Endothelial cell of umbilical vein (primary cell): Measurements from ENCODE around the gene CDKN1A. TPM values are rescaled to one million over a fixed set of nuclear protein-coding genes. Genes with fewer than 3 reads are reported as not detected.

Source experiments
- BruUV-seq: library from RNA; stranded (reverse); fragments of 400-500 nt; replicated peaks from 2 replicates; lab custom pipeline; 2021; lab: Mats Ljungman, UMichigan
- CTCF ChIA-PET: fragments of 300-600, 350-600 bp; sonication (Branson Sonifier 250); formaldehyde crosslinking; loops from one replicate; lab custom pipeline; 2021; ENCODE audit warnings: antibody characterized with exemption, inconsistent platforms; lab: Charles Lee
- POLR2A ChIA-PET: fragments of 300-600, 350-600 bp; sonication (Branson Sonifier 250); formaldehyde crosslinking; loops from one replicate; lab custom pipeline; 2021; ENCODE audit warnings: antibody characterized with exemption, inconsistent platforms; lab: Charles Lee
- DNase-seq: peaks from one replicate; pipeline ENCODE4 v3.0.0-alpha.2; 2011; ENCODE audit warnings: low read depth, low spot score
- FAIRE-seq: peaks from 2 replicates; lab custom pipeline; 2011; peaks lifted over from hg19 to GRCh38; lab: Jason Lieb, UNC
- H2AFZ ChIP-seq: 2 replicates; pipeline ENCODE4 v1.6.0; 2012; ENCODE audit warnings: low read depth, low read length, control low read depth, inconsistent platforms
- H3K27ac ChIP-seq: 2 replicates; pipeline ENCODE4 v1.5.1; 2011; ENCODE audit warnings: low read depth, mild to moderate bottlenecking, control low read depth, low read length, moderate library complexity; ENCODE audit not compliant: insufficient read depth
- H3K27me3 ChIP-seq, 2 experiments: 2 replicates each; pipeline versions ENCODE4 v1.6.0 to v1.6.1; 2011; ENCODE audit warnings: low read length in 2 of 2, mixed read lengths in 1 of 2; ENCODE audit not compliant: control insufficient read depth in 2 of 2, insufficient read depth in 2 of 2
- H3K36me3 ChIP-seq, 2 experiments: 2 replicates in 1 of 2; 3 replicates in 1 of 2; pipeline ENCODE4 v1.5.1; 2011; ENCODE audit warnings: low read length in 2 of 2, mild to moderate bottlenecking in 1 of 2, moderate library complexity in 1 of 2; ENCODE audit not compliant: control insufficient read depth in 2 of 2, insufficient read depth in 2 of 2; ENCODE audit errors: extremely low read depth in 1 of 2
- H3K4me1 ChIP-seq: 3 replicates; pipeline ENCODE4 v1.5.1; 2011; ENCODE audit warnings: mild to moderate bottlenecking, low read length; ENCODE audit not compliant: control insufficient read depth, insufficient read depth; ENCODE audit errors: extremely low read depth
- H3K4me2 ChIP-seq: 2 replicates; pipeline ENCODE4 v1.6.1; 2011; ENCODE audit warnings: low read length, control low read depth, mixed read lengths; ENCODE audit not compliant: insufficient read depth
- H3K4me3 ChIP-seq, 3 experiments: fragments of 200-600 bp in 1 of 3; sonication (generic), shearing (Covaris generic) in 1 of 3; replicated peaks in 1 of 3; 2 replicates each; pipeline ENCODE4 v1.5.1; 2011 to 2016; ENCODE audit warnings: control low read depth in 3 of 3, low read length in 3 of 3, mild to moderate bottlenecking in 2 of 3, inconsistent platforms in 1 of 3, low read depth in 1 of 3, moderate library complexity in 1 of 3; ENCODE audit not compliant: insufficient read depth in 1 of 3
- H3K79me2 ChIP-seq: 2 replicates; pipeline ENCODE4 v1.6.0; 2012; ENCODE audit warnings: low read length, inconsistent platforms; ENCODE audit not compliant: control insufficient read depth, insufficient read depth
- H3K9ac ChIP-seq: replicated peaks from 2 replicates; pipeline ENCODE3; 2011; ENCODE audit warnings: low read length, control low read depth; ENCODE audit not compliant: insufficient read depth; ENCODE audit errors: extremely low read depth
- H3K9me1 ChIP-seq: replicated peaks from 3 replicates; pipeline ENCODE4 v1.6.0; 2011; ENCODE audit warnings: mild to moderate bottlenecking, low read length; ENCODE audit not compliant: control insufficient read depth, insufficient read depth; ENCODE audit errors: extremely low read depth
- H3K9me3 ChIP-seq: replicated peaks from 2 replicates; pipeline ENCODE4 v1.5.1; 2012; ENCODE audit warnings: low read length, inconsistent platforms; ENCODE audit not compliant: control insufficient read depth, insufficient read depth
- H4K20me1 ChIP-seq: replicated peaks from 2 replicates; pipeline ENCODE3; 2011; ENCODE audit warnings: mild to moderate bottlenecking, low read length; ENCODE audit not compliant: control insufficient read depth, insufficient read depth; ENCODE audit errors: extremely low read depth
- CTCF ChIP-seq, 2 donors: IDR thresholded peaks; 1 replicate in 1 of 2; 2 replicates in 1 of 2; pipeline ENCODE4 v1.5.1; 2011; ENCODE audit warnings: low read length in 2 of 2, mild to moderate bottlenecking in 2 of 2, moderate library complexity in 2 of 2, control low read depth in 1 of 2, inconsistent platforms in 1 of 2, low read depth in 1 of 2; ENCODE audit not compliant: insufficient read depth in 1 of 2; ENCODE audit errors: extremely low read depth in 1 of 2
- EZH2 ChIP-seq: IDR thresholded peaks from 2 replicates; pipeline ENCODE4 v1.6.1; 2012; ENCODE audit warnings: borderline replicate concordance, low read depth, mild to moderate bottlenecking, moderate library complexity, low read length, inconsistent platforms; ENCODE audit not compliant: severe bottlenecking
- FOS ChIP-seq: IDR thresholded peaks from 2 replicates; pipeline ENCODE4 v1.6.1; 2011; ENCODE audit warnings: mild to moderate bottlenecking, low read length, moderate library complexity, borderline replicate concordance; ENCODE audit not compliant: insufficient read depth
- GATA2 ChIP-seq: IDR thresholded peaks from 2 replicates; pipeline ENCODE4 v1.7.0; 2011; ENCODE audit warnings: low read depth, mild to moderate bottlenecking, moderate library complexity, mixed read lengths, low read length; ENCODE audit not compliant: insufficient read length, insufficient read depth
- JUN ChIP-seq: IDR thresholded peaks from 2 replicates; pipeline ENCODE4 v1.6.1; 2011; ENCODE audit warnings: borderline replicate concordance, low read depth; ENCODE audit not compliant: insufficient read length, insufficient read depth
- MAX ChIP-seq: IDR thresholded peaks from 2 replicates; pipeline ENCODE4 v1.6.1; 2011; ENCODE audit not compliant: insufficient read depth, insufficient read length
- MYC ChIP-seq: IDR thresholded peaks from one replicate; pipeline ENCODE4 v1.6.1; 2011; ENCODE audit warnings: mild to moderate bottlenecking, low read depth, low read length
- POLR2A ChIP-seq: IDR thresholded peaks from 2 replicates; pipeline ENCODE4 v1.6.1; 2012; ENCODE audit warnings: low read depth, mild to moderate bottlenecking, control low read depth, low read length
- POLR2AphosphoS5 ChIP-seq: IDR thresholded peaks from 2 replicates; pipeline ENCODE4 v1.6.1; 2012; ENCODE audit warnings: low read depth, mild to moderate bottlenecking, control low read depth, low read length, moderate library complexity; ENCODE audit not compliant: insufficient read depth
- dilution Hi-C: fragments of 300-500 bp; cut with MboI; formaldehyde crosslinking; loops from one replicate; pipeline ENCODE4 v1.15.0; 2019; ENCODE audit warnings: low sequenced_read_pairs; ENCODE audit not compliant: extremely low pct_ligation_motif_present
- intact Hi-C: fragments of 100-400 bp; cut with micrococcal nuclease; formaldehyde crosslinking; loops from one replicate; pipeline ENCODE4 v1.10.0; 2022
- polyA plus RNA-seq, 4 experiments: library from polyadenylated mRNA; depleted of rRNA in 3 of 4; stranded (reverse) in 3 of 4; unstranded in 1 of 4; fragments of >200 nt; gene quantifications; 2 replicates each; pipeline versions ENCODE4 v1.2.1 to v1.2.3, GENCODE V29; 2011 to 2012; ENCODE audit warnings: missing spikeins in 1 of 4
- total RNA-seq: library from RNA; stranded (reverse); gene quantifications from 2 replicates; pipeline ENCODE4 v1.2.3, GENCODE V29; 2021

Gene CDKN1A
- total and polyA plus RNA-seq, 2 donors (not counting 3 experiments of a cell fraction or from before 2014, with no cell fraction given) = 170 to 238 TPM

DNA sequence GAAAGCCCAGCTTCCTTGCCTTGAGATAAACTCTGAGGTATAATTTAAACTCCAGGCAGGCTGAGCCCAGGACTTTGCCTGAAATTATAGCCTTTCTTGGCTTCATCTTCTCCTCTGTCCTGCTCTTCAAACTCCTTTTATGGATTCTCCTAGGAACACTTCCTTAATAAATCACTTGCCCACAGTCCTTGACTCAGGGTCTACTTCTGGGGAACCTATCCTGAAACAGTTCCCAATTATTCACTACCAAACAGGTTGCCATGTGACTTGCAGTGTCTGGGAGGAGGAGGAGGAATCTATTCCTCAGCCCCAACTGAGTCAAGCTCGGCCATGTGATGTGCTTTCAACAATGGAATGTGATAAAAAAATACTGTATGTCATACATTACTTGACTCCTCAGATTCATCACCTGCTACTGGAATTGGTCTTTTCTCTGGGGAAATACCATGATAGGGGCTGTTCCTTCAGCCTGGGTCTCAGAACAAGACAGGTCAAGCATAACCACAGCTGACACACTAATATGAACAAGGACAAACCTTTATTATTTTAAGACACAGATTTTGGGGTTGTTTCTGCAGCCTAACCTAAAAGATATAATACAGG is 20.5 kb upstream of the CDKN1A start:
- POLR2A ChIA-PET = no interaction called here
- H3K9me1 ChIP-seq = no peaks in the 10 kb centered on the region
- dilution Hi-C loops (no loop called here), intact Hi-C loops (no loop called here)
- H3K9me3 ChIP-seq = no peaks in the 10 kb centered on the region
- no peaks in the 10 kb centered on the region for H3K36me3 ChIP-seq
- no peak overlapping the region for H3K4me2 ChIP-seq
- no peak overlapping the region for H3K9ac ChIP-seq
- no peak for DNase-seq
- no peaks in the 10 kb centered on the region for H3K4me1 ChIP-seq
- no peaks in the 10 kb centered on the region for H3K79me2 ChIP-seq
- BruUV-seq = no TSS peak
- H3K27ac ChIP-seq = no peak overlapping the region
- CTCF ChIA-PET = no interaction called here
- H3K4me3 ChIP-seq = no peak overlapping the region
- H3K27me3 ChIP-seq = peaks cover 19 to 25% of the 10 kb centered on the region in 2 experiments
- no peak overlapping the region for H2AFZ ChIP-seq
- no peak for TF ChIP-seq MYC
- TF ChIP-seq POLR2AphosphoS5 = no peak
- TF ChIP-seq GATA2 = no peak
- no peak for TF ChIP-seq MAX
- TF ChIP-seq EZH2 = no peak
- TF ChIP-seq POLR2A = no peak
- TF ChIP-seq FOS = no peak
- TF ChIP-seq CTCF (IDR thresholded peaks at IDR 0.05; ENCODE audit: extremely low read depth in 1 of 2, insufficient read depth in 1 of 2, low read depth in 1 of 2, low read length in 2 of 2) = no peak
- no peak for TF ChIP-seq JUN
- no peak for FAIRE-seq
- H4K20me1 ChIP-seq = no peaks in the 10 kb centered on the region
